SK-N-MC (cell line): Measurements from ENCODE around the gene TUB.

ENCODE experiments used
- EZH2 ChIP-seq: fragments of 200-600 bp; sonication (generic); IDR thresholded peaks from one replicate; pipeline ENCODE4 v1.6.1; 2017; ENCODE audit warnings: antibody characterized with exemption
- POLR2AphosphoS5 ChIP-seq: IDR thresholded peaks from 2 replicates; pipeline ENCODE4 v1.6.1; 2012; ENCODE audit warnings: mild to moderate bottlenecking, low read depth, low read length, borderline replicate concordance

DNA sequence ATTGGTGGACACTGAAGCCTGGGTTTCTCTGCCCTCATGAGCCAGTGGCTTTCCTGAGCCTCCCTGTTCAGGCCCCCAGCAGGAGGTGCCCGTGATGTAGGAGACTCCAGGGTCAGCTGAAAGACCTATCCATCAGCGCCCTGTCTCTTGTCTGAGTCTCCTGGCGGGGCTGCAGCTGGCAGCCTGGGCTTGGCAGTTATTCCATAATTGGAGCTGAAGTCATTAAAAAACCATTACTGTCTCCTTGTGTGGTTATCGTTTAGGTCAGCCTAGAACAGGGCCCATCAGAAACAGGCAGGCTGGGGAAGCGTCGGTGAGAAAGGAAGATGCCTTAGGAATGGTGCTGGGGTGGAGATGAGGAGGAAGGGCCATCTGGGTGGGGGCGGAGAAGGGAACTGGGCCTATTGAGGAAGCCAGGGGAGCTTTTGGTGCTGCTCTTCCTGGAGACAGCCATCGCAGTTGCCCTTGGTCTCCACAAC, 5.0 kb downstream of the TUB start:
- no peak for TF ChIP-seq EZH2
- no peak for TF ChIP-seq POLR2AphosphoS5
